Limb (tissue), 2 donors: ENCODE data around the gene KRTAP2-2.
A peak's percentile ranks its signal among the peaks of the same experiment; 100 is the strongest.
"Not testable (repeated sequence)": the region's sequence is repeated elsewhere in the genome, so short reads cannot be mapped to it uniquely, and the experiment has no call there.

Source experiments
- DNase-seq, 2 donors: peaks; one replicate each; pipeline ENCODE4 v3.0.0-alpha.2; 2016; ENCODE audit errors: extremely low spot score in 2 of 2

KRTAP2-2 gene

DNA sequence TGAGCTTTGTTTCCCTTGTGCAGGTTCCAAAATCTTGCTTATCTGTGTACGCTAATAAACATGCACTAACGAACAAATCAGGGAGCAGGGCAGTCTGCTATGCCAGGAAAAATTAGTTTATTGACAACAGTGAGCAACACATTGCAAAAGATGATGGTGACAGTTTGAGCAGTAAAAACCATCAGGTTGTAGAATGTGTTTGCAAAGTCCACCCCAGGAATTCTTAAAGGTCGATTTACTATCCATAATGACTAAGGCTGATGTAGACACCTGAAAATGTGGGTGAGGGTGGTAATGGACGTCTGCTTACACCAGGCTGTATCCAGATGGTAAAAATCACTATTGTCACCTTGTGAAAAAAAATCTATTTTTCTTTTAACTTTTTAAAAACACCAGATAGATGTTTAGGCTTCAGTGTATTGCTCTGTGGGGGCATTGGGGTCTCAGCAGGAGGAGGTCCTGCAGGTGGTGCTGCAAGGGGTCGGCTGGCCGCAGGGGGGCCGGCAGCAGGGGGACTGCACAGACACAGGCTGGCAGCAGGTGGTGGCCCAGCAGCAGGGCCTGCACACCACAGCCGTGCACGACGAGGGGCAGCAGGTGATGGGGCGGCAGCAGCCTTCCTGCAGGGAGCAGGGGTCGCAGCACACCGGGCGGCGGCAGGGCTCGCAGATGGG lies 10.1 kb upstream of the KRTAP2-2 start:
- not testable (repeated sequence) for DNase-seq

- no peak for DNase-seq
These were observed 9.3 kb upstream of the KRTAP2-2 start for GRCh38 chr17:41064301-41064700.

DNA sequence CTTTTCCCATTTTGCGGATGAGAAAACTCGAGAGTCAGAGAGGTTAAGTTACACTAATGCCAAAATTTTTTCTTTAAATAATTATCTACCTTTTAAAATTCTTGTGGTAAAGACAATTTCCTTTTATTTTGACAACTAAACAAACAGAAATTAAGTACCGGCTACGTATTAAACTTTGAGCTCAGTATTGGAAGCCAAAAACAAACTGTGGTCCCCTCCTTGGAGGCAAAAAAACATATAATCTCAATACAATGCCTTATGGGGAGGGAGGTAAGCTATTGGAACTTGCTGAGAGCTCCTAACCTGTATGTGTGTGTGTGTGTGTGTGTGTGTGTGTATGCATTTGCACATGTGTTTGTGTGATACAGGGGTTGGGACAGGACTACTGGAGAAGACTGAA lies 8.4 kb upstream of the KRTAP2-2 start:
- DNase-seq: no peak

- no peak for DNase-seq
These were observed 6.9 kb upstream of the KRTAP2-2 start for GRCh38 chr17:41061964-41062363.

- no peak for DNase-seq
These were observed 5.1 kb upstream of the KRTAP2-2 start, which contains the start of gene KRTAP2-3 for GRCh38 chr17:41060052-41060604. TSS of gene KRTAP2-3 (minus strand) at chr17:41060114. CDS start at chr17:41060050, 64 bp downstream.

- not testable (repeated sequence) for DNase-seq
These were observed 4.4 kb upstream of the KRTAP2-2 start for GRCh38 chr17:41059276-41060051.

DNA sequence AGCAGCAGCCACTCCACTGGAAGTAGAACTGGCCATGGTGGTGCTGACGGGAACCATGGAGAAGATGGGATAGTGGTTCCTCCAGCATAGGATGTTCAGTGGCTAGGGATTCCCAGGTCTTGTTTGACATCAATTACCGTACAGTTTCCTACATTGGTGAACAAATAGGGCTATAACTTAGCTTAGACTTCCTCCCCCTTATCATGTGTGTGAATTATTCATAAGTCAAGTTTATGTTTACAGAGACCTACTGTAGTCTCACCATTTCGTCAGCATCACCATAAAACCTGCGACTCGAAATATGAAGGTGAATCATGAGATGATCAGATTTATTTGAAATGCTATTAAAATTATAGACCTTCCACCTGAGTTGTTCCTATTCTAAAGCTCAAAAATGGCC lies 3.7 kb upstream of the KRTAP2-2 start:
- no peak for DNase-seq

- no peak for DNase-seq
These were observed 2.5 kb upstream of the KRTAP2-2 start for GRCh38 chr17:41057547-41057946.

DNA sequence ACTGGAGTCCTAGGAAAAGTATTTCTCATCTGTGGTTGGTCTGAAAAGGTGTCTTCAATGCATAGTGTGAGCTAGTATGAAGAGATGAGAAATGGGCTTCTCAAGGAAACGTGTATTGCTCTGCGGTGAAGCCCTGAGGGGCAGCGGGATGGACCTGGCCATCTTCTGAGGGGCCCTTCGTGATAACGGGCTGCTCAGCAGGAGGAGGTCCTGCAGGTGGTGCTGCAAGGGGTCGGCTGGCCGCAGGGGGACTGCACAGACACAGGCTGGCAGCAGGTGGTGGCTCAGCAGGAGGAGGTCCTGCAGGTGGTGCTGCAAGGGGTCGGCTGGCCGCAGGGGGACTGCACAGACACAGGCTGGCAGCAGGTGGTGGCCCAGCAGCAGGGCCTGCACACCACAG lies 474 bp downstream of the KRTAP2-2 start:
- DNase-seq: not testable (repeated sequence)

GRCh38 chr17:41054025-41054424 lies 1.0 kb downstream of the KRTAP2-2 start:
- DNase-seq: no peak

- no peak for DNase-seq
These were observed 2.5 kb downstream of the KRTAP2-2 start for GRCh38 chr17:41052566-41052965.

DNA sequence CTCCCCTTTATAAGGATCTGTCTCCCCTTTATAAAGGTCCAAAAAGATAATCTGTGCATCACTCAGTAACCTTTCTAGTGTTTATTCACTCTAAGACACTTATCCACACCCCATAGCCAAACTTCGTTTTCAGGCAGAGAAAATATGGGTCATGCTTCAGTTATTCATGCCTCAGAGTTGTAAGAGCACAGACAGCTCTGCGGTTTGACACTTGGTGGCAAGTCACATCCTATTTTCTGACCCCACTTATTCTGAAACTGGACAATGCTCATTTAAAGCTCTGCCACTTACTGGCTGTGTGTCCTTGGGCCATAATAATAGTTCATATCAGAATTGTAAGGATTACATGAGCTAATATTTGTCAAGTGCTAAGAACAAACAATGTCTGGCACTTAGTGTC lies 5.9 kb downstream of the KRTAP2-2 start:
- DNase-seq: no peak

DNA sequence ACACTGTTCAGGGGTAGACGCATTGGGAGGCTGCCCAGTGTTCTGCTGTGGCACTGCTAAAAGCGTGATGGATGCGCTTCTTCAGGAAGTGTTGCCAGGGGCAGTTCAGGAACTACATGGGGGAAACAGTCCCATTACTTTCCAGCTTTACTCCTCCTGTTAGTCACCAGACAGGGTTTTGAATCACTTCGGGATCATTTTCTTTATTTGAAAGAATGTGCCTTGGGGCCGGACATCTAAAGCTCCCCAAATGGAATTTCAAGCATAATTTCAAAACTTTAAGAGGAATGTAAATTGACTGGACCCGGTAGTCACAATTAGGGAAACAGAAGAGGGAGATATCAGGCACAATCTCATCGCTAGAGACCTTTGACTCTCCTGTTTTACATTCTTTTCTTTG lies 6.6 kb downstream of the KRTAP2-2 start:
- no peak for DNase-seq

- DNase-seq: not testable (repeated sequence)
These were observed 8.1 kb downstream of the KRTAP2-2 start, which contains the start of gene KRTAP2-1 for GRCh38 chr17:41046735-41047465. TSS of gene KRTAP2-1 (minus strand) at chr17:41047316. CDS start at chr17:41047267, 49 bp downstream.

GRCh38 chr17:41042953-41043352 lies 12.1 kb downstream of the KRTAP2-2 start:
- DNase-seq: no peak

- peak; percentile 14 to 37 for DNase-seq
These were observed 14.1 kb downstream of the KRTAP2-2 start, which contains the start of gene KRTAP1-1 for GRCh38 chr17:41040783-41041571. TSS of gene KRTAP1-1 (minus strand) at chr17:41041450. CDS start at chr17:41041397, 53 bp downstream.

DNA sequence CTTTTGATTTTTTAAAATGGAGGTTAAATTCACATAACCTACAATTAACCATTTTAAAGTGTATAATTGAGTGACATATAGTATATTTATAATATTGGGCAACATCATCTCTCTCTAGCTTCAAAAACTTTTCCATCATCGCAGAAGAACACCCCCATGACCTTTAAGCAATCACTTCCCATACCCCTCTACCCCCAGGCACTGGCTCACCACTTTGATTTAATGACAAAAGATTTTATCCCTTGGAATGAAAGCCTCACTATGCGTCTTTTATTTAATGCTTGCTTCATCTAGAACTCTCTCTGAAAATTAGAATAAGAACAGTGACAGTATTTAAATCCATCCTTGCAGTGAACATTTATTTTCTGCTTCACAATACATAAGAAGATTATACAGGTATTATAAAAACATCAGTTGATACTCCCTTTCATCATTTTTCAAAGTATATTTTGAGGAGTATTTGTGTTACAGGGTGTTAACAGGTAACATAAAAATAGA lies 17.1 kb downstream of the KRTAP2-2 start:
- no peak for DNase-seq

GRCh38 chr17:41034346-41034935 lies 20.6 kb downstream of the KRTAP2-2 start, which contains the start of gene KRTAP1-3:
TSS of gene KRTAP1-3 (minus strand) at chr17:41034874. CDS start at chr17:41034821, 53 bp downstream.
- not testable (repeated sequence) for DNase-seq

DNA sequence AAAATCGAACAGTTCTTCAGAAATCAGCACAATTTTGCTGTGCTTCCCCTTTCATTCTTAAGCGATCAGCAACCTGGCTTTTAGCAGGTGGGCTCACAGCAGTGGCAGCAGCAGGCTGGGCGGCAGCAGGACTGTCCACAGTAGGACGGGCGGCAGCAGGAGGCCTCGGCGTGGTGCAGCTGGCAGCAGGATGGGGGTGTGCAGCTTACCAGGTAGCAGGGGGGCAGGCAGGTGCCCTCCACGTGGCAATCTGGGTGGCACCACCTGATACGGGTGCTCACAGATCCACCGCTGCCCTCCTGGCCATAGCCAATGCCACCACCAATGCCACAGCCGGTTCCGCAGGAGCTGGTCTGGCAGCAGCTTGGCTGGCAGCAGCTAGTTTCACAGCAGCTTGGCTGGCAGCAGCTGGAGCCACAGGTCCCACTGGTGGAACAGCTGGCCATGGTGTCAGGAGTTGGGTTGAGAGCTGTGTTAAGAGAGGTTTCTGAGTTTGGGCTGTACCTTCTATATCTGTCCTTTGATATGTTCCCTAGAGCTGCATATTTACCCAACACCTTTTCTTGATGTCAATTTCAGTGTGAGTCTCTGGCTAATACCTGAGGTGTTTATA lies 25.3 kb downstream of the KRTAP2-2 start, which contains the start of gene KRTAP1-4:
Gene KRTAP1-4 (minus strand): TSS at position 563 of the 613 bp plus-strand sequence. CDS start 117 bp downstream, at position 446.
- no peak for DNase-seq
